Testis (tissue), 2 donors: Measurements from ENCODE around the gene HSP90AB1.

Source experiments
- POLR2A ChIP-seq: fragments of 450-650 bp; IDR thresholded peaks from one replicate; pipeline ENCODE4 v1.6.1; 2017; ENCODE audit warnings: antibody characterized with exemption, mild to moderate bottlenecking, moderate library complexity
- TF ChIP-seq, protein P1 (sequence below), 3 experiments: fragments of 450-650 bp in 2 of 3; fragments of 200-600 bp in 1 of 3; sonication (generic) in 1 of 3; IDR thresholded peaks; one replicate each; pipeline ENCODE4 v1.5.1; 2016 to 2019; ENCODE audit warnings: antibody characterized with exemption in 3 of 3, mild to moderate bottlenecking in 2 of 3, moderate library complexity in 1 of 3

DNA sequence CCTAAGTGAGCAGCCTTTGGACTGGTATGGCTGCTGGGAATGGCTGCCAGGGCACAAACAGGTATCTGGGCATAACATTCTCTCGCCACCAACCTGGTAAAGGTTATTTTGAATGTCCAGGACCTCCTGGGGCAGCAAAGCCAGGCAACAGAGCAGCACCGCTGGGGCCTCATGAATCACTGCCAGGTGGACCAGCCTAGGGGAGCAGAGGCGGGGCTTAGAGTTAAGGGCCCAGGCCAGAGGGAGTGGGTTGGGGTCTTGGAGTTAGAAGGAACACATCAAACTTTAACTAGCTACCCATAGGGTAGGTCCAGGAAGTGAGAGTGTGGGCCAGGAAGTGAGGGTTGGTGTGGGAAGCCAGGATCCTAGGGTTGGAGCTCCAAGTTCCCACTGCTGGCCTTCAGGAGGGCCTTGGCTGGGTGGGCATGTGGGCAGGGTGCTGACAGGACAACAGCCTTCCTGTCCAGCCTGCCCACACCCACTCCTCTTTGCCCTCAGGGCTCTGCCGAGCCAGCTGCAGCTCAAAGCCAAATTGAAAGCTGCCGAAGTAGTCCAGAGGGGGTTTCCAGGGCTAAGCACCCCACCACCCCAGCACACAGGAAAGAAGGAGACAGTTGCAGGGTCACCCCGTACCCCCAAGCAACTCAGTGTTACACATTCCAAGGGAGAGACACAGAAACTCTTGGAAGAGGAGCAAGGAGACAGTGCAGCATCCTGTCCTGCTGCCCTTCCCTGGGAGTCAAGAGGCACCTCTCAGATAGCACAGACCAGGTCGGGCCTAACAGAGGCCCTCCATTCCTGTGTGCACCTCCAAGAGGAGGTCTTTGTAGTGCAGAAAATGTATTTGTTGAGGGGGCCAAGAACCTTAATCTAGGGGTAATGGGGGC lies 15.8 kb downstream of the HSP90AB1 start:
- TF ChIP-seq, protein P1, sequence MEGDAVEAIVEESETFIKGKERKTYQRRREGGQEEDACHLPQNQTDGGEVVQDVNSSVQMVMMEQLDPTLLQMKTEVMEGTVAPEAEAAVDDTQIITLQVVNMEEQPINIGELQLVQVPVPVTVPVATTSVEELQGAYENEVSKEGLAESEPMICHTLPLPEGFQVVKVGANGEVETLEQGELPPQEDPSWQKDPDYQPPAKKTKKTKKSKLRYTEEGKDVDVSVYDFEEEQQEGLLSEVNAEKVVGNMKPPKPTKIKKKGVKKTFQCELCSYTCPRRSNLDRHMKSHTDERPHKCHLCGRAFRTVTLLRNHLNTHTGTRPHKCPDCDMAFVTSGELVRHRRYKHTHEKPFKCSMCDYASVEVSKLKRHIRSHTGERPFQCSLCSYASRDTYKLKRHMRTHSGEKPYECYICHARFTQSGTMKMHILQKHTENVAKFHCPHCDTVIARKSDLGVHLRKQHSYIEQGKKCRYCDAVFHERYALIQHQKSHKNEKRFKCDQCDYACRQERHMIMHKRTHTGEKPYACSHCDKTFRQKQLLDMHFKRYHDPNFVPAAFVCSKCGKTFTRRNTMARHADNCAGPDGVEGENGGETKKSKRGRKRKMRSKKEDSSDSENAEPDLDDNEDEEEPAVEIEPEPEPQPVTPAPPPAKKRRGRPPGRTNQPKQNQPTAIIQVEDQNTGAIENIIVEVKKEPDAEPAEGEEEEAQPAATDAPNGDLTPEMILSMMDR (IDR thresholded peaks at IDR 0.05), result no peak
- TF ChIP-seq POLR2A, result no peak
